WTC11 (cell line): Measurements from ENCODE around the gene FOLR1.

Source experiments
- CBFB ChIP-seq: sonication (generic); formaldehyde crosslinking; IDR thresholded peaks from 2 replicates; pipeline ENCODE4 v1.8.1; 2022; ENCODE audit warnings: mild to moderate bottlenecking, low read depth, missing genetic modification reagents
- CTCF ChIP-seq: fragments of 200-600 bp; IDR thresholded peaks from 2 replicates; pipeline ENCODE4 v1.8.0; 2022; ENCODE audit warnings: antibody characterized with exemption
- PRRX2 ChIP-seq: fragments of 250-450 bp; sonication (Bioruptor Pico); IDR thresholded peaks from 2 replicates; pipeline ENCODE4 v1.8.0; 2021; ENCODE audit warnings: mild to moderate bottlenecking
- RELA ChIP-seq: sonication (generic); formaldehyde crosslinking; IDR thresholded peaks from 2 replicates; pipeline ENCODE4 v1.8.1; 2022; ENCODE audit warnings: missing genetic modification reagents, mild to moderate bottlenecking, borderline replicate concordance
- SP1 ChIP-seq: sonication (generic); formaldehyde crosslinking; conservative IDR thresholded peaks from 2 replicates; pipeline ENCODE4 v1.8.1; 2022; ENCODE audit warnings: missing genetic modification reagents
- USF1 ChIP-seq: sonication (generic); formaldehyde crosslinking; IDR thresholded peaks from 2 replicates; pipeline ENCODE4 v1.8.0; 2022; ENCODE audit warnings: mild to moderate bottlenecking, missing genetic modification reagents
- USF2 ChIP-seq: sonication (generic); formaldehyde crosslinking; IDR thresholded peaks from 2 replicates; pipeline ENCODE4 v1.8.1; 2023; ENCODE audit warnings: mild to moderate bottlenecking, missing genetic modification reagents, moderate library complexity
- ZNF121 ChIP-seq: sonication (generic); formaldehyde crosslinking; IDR thresholded peaks from 2 replicates; pipeline ENCODE4 v1.8.0; 2023; ENCODE audit warnings: missing genetic modification reagents
- ZNF219 ChIP-seq: sonication (generic); formaldehyde crosslinking; IDR thresholded peaks from 2 replicates; pipeline ENCODE4 v1.8.0; 2023; ENCODE audit warnings: missing genetic modification reagents, mild to moderate bottlenecking, borderline replicate concordance
- ZNF416 ChIP-seq: fragments of 250-450 bp; sonication (Bioruptor Pico); IDR thresholded peaks from 2 replicates; pipeline ENCODE4 v1.9.0; 2021; ENCODE audit warnings: mild to moderate bottlenecking, inconsistent platforms
- ZNF423 ChIP-seq: fragments of 250-450 bp; sonication (Bioruptor Pico); IDR thresholded peaks from 2 replicates; pipeline ENCODE4 v2.1.2; 2022; ENCODE audit warnings: mild to moderate bottlenecking, moderate library complexity
- TF ChIP-seq, protein P1 (sequence below): sonication (generic); formaldehyde crosslinking; IDR thresholded peaks from 2 replicates; pipeline ENCODE4 v1.8.1; 2023; ENCODE audit warnings: mild to moderate bottlenecking, missing genetic modification reagents, moderate library complexity

DNA sequence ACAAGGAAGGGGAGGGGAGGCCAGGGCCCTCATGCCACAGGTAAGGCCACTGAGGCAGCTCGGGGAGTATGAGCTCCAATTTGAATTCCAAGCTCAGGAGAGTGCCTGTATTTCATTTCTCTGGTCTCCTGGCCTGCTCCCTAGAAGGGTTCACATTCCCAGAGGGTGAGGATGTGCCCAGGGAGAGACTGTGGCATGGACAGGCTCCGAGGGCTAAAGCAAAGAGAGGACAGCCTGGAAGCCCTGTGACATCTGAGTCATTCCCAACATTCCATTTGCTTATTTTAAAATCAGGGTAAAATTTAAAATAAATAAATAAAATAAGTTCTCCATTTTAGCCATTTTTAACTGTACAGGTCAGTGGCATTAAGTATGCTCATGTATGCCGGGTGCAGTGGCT lies 18.6 kb upstream of the FOLR1 start:
- TF ChIP-seq, protein P1, sequence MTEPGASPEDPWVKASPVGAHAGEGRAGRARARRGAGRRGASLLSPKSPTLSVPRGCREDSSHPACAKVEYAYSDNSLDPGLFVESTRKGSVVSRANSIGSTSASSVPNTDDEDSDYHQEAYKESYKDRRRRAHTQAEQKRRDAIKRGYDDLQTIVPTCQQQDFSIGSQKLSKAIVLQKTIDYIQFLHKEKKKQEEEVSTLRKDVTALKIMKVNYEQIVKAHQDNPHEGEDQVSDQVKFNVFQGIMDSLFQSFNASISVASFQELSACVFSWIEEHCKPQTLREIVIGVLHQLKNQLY (CRISPR knock-in tag) = no peak
- TF ChIP-seq ZNF416 = no peak
- TF ChIP-seq PRRX2 (CRISPR knock-in tag) = no peak
- TF ChIP-seq RELA (CRISPR knock-in tag) = no peak
- no peak for TF ChIP-seq ZNF219
- no peak for TF ChIP-seq CTCF
- no peak for TF ChIP-seq USF2 (CRISPR knock-in tag)
- TF ChIP-seq USF1 (CRISPR knock-in tag) = no peak
- TF ChIP-seq SP1 (CRISPR knock-in tag) = no peak
- no peak for TF ChIP-seq ZNF423 (CRISPR knock-in tag)
- TF ChIP-seq CBFB (CRISPR knock-in tag) = no peak
- TF ChIP-seq ZNF121 (CRISPR knock-in tag) = no peak
